Measurements from ENCODE around the gene FAM118B.

FAM118B gene

GRCh38 chr11:126211236-126212088 lies at the start of gene FAM118B, which contains the start of gene RPUSD4:
Gene FAM118B (plus strand): TSS chr11:126211782. CDS start chr11:126235002, 23,220 bp downstream.
Gene RPUSD4 (minus strand): TSS chr11:126211650. CDS start chr11:126211638, 12 bp downstream.
- peak; percentile 97 for DNase-seq (ENCODE audit: low spot score)
- FAIRE-seq: peak; percentile 63

GRCh38 chr11:126162306-126163030 lies 49.1 kb upstream of the FAM118B start:
- no peak for DNase-seq (ENCODE audit: low spot score)
- no peak for FAIRE-seq

- DNase-seq (ENCODE audit: low spot score) (peak; percentile 77), FAIRE-seq (no peak)
Measured at GRCh38 chr11:126163074-126163700, 48.4 kb upstream of the FAM118B start.

GRCh38 chr11:126163779-126164178 lies 47.8 kb upstream of the FAM118B start:
- no peak for FAIRE-seq
- no peak for DNase-seq (ENCODE audit: low spot score)

- FAIRE-seq (no peak), DNase-seq (ENCODE audit: low spot score) (no peak)
Measured at GRCh38 chr11:126164781-126165180, 46.8 kb upstream of the FAM118B start.

- no peak for FAIRE-seq
- no peak for DNase-seq (ENCODE audit: low spot score)
Measured at GRCh38 chr11:126165311-126165720, 46.3 kb upstream of the FAM118B start.

GRCh38 chr11:126165757-126166156 lies 45.8 kb upstream of the FAM118B start:
- no peak for FAIRE-seq

GRCh38 chr11:126166413-126166812 lies 45.2 kb upstream of the FAM118B start:
- FAIRE-seq (no peak), DNase-seq (ENCODE audit: low spot score) (no peak)

More at GRCh38 chr11:126165757-126166156, 45.8 kb upstream of the FAM118B start:
- DNase-seq (ENCODE audit: low spot score): no peak

- FAIRE-seq: no peak
- DNase-seq (ENCODE audit: low spot score): no peak
Measured at GRCh38 chr11:126167488-126167887, 44.1 kb upstream of the FAM118B start.

GRCh38 chr11:126169291-126169690 lies 42.3 kb upstream of the FAM118B start:
- no peak for DNase-seq (ENCODE audit: low spot score)
- FAIRE-seq: no peak

GRCh38 chr11:126172596-126173038 lies 39.0 kb upstream of the FAM118B start:
- DNase-seq (ENCODE audit: low spot score) (no peak), FAIRE-seq (no peak)

GRCh38 chr11:126173257-126173656 lies 38.3 kb upstream of the FAM118B start:
- DNase-seq (ENCODE audit: low spot score) (no peak), FAIRE-seq (no peak)

GRCh38 chr11:126174816-126175215 lies 36.8 kb upstream of the FAM118B start:
- FAIRE-seq: no peak
- no peak for DNase-seq (ENCODE audit: low spot score)

- FAIRE-seq: no peak
Measured at GRCh38 chr11:126175393-126175792, 36.2 kb upstream of the FAM118B start.

GRCh38 chr11:126176853-126177470 lies 34.6 kb upstream of the FAM118B start:
- DNase-seq (ENCODE audit: low spot score) (no peak), FAIRE-seq (no peak)

More at GRCh38 chr11:126175393-126175792, 36.2 kb upstream of the FAM118B start:
- no peak for DNase-seq (ENCODE audit: low spot score)

- no peak for FAIRE-seq
- no peak for DNase-seq (ENCODE audit: low spot score)
Measured at GRCh38 chr11:126181939-126182730, 29.4 kb upstream of the FAM118B start.

- no peak for FAIRE-seq
- no peak for DNase-seq (ENCODE audit: low spot score)
Measured at GRCh38 chr11:126182787-126183445, 28.7 kb upstream of the FAM118B start.

GRCh38 chr11:126185259-126186024 lies 26.1 kb upstream of the FAM118B start:
- DNase-seq (ENCODE audit: low spot score): no peak

More at GRCh38 chr11:126185259-126186024, 26.1 kb upstream of the FAM118B start:
- no peak for FAIRE-seq

Measured in urothelium cell line (cell line).